ENCODE data around the gene FHIP2A.

DNA sequence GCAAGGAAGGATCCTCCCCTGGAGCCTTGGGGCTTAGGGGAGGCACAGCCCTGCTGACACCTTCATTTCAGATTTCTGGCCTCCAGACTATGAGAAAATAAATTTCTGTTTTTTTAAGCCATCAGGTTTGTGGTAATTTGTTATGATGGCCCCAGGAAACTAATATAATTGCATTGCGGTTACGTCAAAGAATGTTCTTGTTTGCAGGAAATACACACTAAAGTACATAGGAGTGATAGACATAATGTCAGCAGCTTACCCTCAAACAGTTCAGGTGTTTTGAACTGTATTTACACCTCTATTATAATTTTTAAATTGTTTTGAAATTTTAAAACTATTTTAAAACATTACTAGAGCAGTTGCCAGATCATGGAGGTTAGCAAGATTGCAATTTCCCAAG, 12.6 kb upstream of the FHIP2A start:
- no peak for TF ChIP-seq RAD21 (IDR thresholded peaks at IDR 0.05; ENCODE audit: low read depth)
- TF ChIP-seq CEBPB (IDR thresholded peaks at IDR 0.05), result no peak
- no peak for TF ChIP-seq EGR1 (IDR thresholded peaks at IDR 0.05)
- no peak for TF ChIP-seq TAF1 (IDR thresholded peaks at IDR 0.05; ENCODE audit: low read depth)

All from Ishikawa (cell line).